PFSK-1 (cell line): ENCODE data around the gene HACD1.

Experiments used
- POLR2AphosphoS5 ChIP-seq: IDR thresholded peaks from 2 replicates; pipeline ENCODE4 v1.6.1; 2012; ENCODE audit warnings: low read depth, mild to moderate bottlenecking, control low read depth, low read length, moderate library complexity
- SIN3A ChIP-seq: IDR thresholded peaks from 2 replicates; pipeline ENCODE4 v1.6.1; 2012; ENCODE audit warnings: mild to moderate bottlenecking, low read length, moderate library complexity, borderline replicate concordance; ENCODE audit not compliant: insufficient read depth
- TAF1 ChIP-seq: IDR thresholded peaks from 2 replicates; pipeline ENCODE4 v1.6.1; 2012; ENCODE audit warnings: low read length, control low read depth, borderline replicate concordance; ENCODE audit not compliant: insufficient read depth
- TF ChIP-seq, protein P1 (sequence below), 2 experiments: IDR thresholded peaks; 2 replicates each; pipeline versions ENCODE4 v1.6.1 to v1.8.0; 2011 to 2012; ENCODE audit warnings: low read depth in 2 of 2, low read length in 2 of 2, control low read depth in 1 of 2, inconsistent platforms in 1 of 2, mild to moderate bottlenecking in 1 of 2, moderate library complexity in 1 of 2; ENCODE audit not compliant: insufficient read depth in 1 of 2

DNA sequence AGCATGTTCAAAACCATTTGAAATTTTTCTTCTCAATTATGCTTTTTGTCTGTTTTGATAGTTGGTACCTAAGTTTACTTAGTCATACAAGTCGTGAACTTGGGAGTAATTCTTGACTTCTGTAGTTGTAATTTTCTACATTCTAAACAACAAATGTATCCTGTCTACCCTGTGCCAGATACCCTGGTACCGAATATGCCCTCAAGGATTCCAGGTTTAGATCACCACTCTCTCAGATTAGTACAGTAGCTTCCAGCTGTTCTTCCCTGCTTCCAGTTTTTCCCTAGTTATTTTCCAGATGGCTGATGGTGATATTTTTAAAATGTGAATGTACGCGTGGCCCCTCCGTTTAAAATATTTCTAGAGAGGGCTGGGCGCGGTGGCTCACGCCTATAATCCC is 33.2 kb upstream of the HACD1 start:
- TF ChIP-seq, protein P1, sequence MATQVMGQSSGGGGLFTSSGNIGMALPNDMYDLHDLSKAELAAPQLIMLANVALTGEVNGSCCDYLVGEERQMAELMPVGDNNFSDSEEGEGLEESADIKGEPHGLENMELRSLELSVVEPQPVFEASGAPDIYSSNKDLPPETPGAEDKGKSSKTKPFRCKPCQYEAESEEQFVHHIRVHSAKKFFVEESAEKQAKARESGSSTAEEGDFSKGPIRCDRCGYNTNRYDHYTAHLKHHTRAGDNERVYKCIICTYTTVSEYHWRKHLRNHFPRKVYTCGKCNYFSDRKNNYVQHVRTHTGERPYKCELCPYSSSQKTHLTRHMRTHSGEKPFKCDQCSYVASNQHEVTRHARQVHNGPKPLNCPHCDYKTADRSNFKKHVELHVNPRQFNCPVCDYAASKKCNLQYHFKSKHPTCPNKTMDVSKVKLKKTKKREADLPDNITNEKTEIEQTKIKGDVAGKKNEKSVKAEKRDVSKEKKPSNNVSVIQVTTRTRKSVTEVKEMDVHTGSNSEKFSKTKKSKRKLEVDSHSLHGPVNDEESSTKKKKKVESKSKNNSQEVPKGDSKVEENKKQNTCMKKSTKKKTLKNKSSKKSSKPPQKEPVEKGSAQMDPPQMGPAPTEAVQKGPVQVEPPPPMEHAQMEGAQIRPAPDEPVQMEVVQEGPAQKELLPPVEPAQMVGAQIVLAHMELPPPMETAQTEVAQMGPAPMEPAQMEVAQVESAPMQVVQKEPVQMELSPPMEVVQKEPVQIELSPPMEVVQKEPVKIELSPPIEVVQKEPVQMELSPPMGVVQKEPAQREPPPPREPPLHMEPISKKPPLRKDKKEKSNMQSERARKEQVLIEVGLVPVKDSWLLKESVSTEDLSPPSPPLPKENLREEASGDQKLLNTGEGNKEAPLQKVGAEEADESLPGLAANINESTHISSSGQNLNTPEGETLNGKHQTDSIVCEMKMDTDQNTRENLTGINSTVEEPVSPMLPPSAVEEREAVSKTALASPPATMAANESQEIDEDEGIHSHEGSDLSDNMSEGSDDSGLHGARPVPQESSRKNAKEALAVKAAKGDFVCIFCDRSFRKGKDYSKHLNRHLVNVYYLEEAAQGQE (IDR thresholded peaks at IDR 0.05; ENCODE audit: insufficient read depth in 1 of 2, low read depth in 2 of 2, low read length in 2 of 2) = no peak
- TF ChIP-seq POLR2AphosphoS5 (no peak), SIN3A (no peak), TAF1 (no peak)
